Vagina (tissue), 2 donors: Measurements from ENCODE around the gene EBF3. TPM values are rescaled to one million over a fixed set of nuclear protein-coding genes. Genes with fewer than 3 reads are reported as not detected.

Source experiments
- DNase-seq, 2 donors: peaks; one replicate each; pipeline ENCODE4 v3.0.0-alpha.2; 2017; ENCODE audit errors: extremely low spot score in 2 of 2
- H3K27ac ChIP-seq: fragments of 200-600 bp; sonication (generic); one replicate; pipeline ENCODE4 v1.5.1; 2019
- H3K27me3 ChIP-seq: fragments of 200-600 bp; sonication (generic); one replicate; pipeline ENCODE4 v1.5.1; 2019
- H3K36me3 ChIP-seq, 2 donors: fragments of 200-600 bp; sonication (generic); one replicate each; pipeline ENCODE4 v1.5.1; 2017 to 2019
- H3K4me1 ChIP-seq: fragments of 200-600 bp; sonication (generic); one replicate; pipeline ENCODE4 v1.5.1; 2019
- H3K4me3 ChIP-seq, 2 donors: fragments of 200-600 bp; sonication (generic); 1 replicate in 1 of 2; 2 replicates in 1 of 2; pipeline ENCODE4 v1.5.1; 2016 to 2019
- H3K9me3 ChIP-seq: fragments of 200-600 bp; sonication (generic); one replicate; pipeline ENCODE4 v1.5.1; 2019
- POLR2A ChIP-seq, 2 donors: fragments of 450-650 bp; IDR thresholded peaks; one replicate each; pipeline ENCODE4 v1.6.1; 2017; ENCODE audit warnings: antibody characterized with exemption in 2 of 2, mild to moderate bottlenecking in 2 of 2, moderate library complexity in 2 of 2
- POLR2AphosphoS5 ChIP-seq, 2 donors: sonication (generic); formaldehyde crosslinking; IDR thresholded peaks; one replicate each; pipeline ENCODE4 v1.9.0; 2017; ENCODE audit warnings: antibody characterized with exemption in 2 of 2, mild to moderate bottlenecking in 2 of 2, low read depth in 1 of 2; ENCODE audit not compliant: insufficient read depth in 1 of 2
- intact Hi-C: fragments of 100-400 bp; cut with DNase I; formaldehyde crosslinking; loops from one replicate; pipeline ENCODE4 v1.15.1; 2023
- total RNA-seq: library from RNA; depleted of rRNA; stranded (reverse); fragments of >200 nt; gene quantifications from one replicate; pipeline ENCODE4 v1.2.3, GENCODE V29; 2016
- TF ChIP-seq, protein P1 (sequence below), 3 experiments: fragments of 450-650 bp in 2 of 3; fragments of 200-600 bp in 1 of 3; sonication (generic) in 1 of 3; IDR thresholded peaks; one replicate each; pipeline ENCODE4 v1.5.1; 2017 to 2019; ENCODE audit warnings: antibody characterized with exemption in 3 of 3, mild to moderate bottlenecking in 2 of 3, moderate library complexity in 2 of 3

The EBF3 gene
- total RNA-seq, 1 donor from 2014 or later, result 10.6 TPM

DNA sequence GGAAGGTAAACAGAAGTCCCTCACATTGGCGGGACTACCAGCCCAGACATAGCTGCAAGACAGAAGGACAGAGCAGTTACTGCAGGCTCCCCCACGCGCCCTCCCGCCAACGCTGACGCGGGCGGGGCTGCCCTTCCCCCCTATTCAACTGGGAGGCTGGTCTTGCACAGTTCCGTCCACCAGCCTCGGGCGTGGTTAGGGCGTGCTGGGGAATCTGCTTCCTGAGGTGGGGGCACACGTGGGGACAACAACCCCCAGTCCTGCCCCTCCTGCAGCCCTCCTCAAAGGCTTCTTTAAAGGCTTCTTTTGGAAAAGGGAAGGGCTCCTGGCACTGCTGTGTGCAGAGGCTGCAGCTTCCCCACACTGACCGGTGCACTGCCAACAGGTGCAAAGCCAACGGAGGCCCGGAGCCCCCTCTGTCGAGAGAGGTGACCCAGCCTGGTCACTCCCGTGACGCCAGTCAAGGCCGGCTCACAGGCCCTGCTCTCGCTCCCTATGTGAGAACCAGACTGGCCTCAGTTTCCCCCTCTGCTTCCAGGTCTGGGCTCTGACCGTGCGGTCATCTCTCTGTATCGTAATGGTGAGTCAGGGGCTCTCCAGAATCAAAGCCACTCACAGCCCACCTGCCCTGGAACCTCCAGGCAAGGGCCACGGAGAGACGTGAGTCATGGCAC, 126.0 kb downstream of the EBF3 start:
- no peak overlapping the region for H3K4me3 ChIP-seq
- peak in 1 of 2 donors; percentile 62 for DNase-seq
- H3K9me3 ChIP-seq, result no peaks in the 10 kb centered on the region
- no peaks in the 10 kb centered on the region for H3K36me3 ChIP-seq
- H3K4me1 ChIP-seq, result no peaks in the 10 kb centered on the region
- H3K27me3 ChIP-seq, result no peaks in the 10 kb centered on the region
- TF ChIP-seq POLR2A (IDR thresholded peaks at IDR 0.05), result no peak
- no peak for TF ChIP-seq POLR2AphosphoS5 (IDR thresholded peaks at IDR 0.05; ENCODE audit: insufficient read depth in 1 of 2, low read depth in 1 of 2)
- TF ChIP-seq, protein P1, sequence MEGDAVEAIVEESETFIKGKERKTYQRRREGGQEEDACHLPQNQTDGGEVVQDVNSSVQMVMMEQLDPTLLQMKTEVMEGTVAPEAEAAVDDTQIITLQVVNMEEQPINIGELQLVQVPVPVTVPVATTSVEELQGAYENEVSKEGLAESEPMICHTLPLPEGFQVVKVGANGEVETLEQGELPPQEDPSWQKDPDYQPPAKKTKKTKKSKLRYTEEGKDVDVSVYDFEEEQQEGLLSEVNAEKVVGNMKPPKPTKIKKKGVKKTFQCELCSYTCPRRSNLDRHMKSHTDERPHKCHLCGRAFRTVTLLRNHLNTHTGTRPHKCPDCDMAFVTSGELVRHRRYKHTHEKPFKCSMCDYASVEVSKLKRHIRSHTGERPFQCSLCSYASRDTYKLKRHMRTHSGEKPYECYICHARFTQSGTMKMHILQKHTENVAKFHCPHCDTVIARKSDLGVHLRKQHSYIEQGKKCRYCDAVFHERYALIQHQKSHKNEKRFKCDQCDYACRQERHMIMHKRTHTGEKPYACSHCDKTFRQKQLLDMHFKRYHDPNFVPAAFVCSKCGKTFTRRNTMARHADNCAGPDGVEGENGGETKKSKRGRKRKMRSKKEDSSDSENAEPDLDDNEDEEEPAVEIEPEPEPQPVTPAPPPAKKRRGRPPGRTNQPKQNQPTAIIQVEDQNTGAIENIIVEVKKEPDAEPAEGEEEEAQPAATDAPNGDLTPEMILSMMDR (IDR thresholded peaks at IDR 0.05), result no peak
- intact Hi-C loops, result no loop called here
- H3K27ac ChIP-seq, result no peak overlapping the region

DNA sequence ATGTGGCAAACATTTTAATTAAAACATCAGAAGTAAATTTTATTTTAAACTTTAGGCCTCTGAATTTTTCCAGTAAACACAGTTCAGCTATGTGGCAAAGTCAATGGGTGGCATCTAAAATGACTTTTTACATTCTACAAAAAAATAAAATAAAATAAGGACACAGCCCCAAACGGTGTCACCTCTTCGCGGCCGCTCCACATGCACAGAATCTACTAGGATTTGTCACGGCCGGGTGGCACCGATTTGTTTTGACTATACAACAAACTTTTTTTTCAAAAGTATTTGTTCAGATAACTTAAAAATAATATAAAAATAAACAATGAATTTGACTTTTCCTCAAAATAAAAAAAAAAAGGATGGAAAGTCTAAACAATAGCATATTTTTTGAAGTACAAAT, 127.8 kb downstream of the EBF3 start:
- TF ChIP-seq POLR2AphosphoS5 (IDR thresholded peaks at IDR 0.05; ENCODE audit: insufficient read depth in 1 of 2, low read depth in 1 of 2) (no peak), POLR2A (IDR thresholded peaks at IDR 0.05) (no peak)
- TF ChIP-seq, protein P1 (IDR thresholded peaks at IDR 0.05), result no peak
- Histone ChIP-seq H3K4me1 (no peaks in the 10 kb centered on the region), H3K4me3 (no peak overlapping the region), H3K36me3 (no peaks in the 10 kb centered on the region), H3K27me3 (no peaks in the 10 kb centered on the region), H3K9me3 (no peaks in the 10 kb centered on the region), H3K27ac (no peak overlapping the region)
- intact Hi-C loops, result no loop called here
- DNase-seq, result no peak

DNA sequence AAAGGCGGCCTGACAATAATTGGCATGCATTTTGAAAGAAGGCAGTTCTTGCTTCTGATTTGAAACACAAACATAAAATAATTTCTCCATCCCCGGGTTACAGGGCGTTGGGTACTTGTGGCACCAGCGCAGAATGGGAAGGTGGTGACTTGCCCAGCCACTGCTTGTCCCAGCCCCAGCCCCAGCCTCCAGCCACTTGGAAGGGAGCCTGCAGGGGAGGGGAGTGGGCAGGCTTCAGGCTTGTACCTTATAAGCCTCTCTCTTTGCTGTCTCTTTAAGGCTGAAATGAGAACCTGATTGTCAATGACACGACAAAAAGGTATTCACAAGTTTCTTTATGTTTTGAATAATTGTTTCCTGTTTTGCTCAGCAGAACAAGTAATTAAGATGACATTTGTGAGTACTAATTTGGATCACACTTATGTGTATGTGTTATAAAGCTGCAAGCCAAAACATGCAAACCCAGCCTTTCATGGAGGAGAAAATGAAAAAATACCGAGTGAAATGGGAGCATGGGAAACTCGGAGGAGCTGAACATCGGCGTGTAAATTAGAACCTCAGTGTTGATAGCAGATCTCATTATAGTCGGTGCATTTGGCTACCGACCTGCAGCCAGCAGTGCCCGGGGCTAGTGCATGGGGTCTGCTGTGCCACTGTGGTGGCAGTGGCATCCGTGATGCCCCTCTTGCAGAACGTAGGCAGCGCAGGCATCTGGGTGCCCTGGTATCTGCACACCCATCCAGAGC, 129.9 kb downstream of the EBF3 start:
- H3K36me3 ChIP-seq, result no peaks in the 10 kb centered on the region
- H3K4me3 ChIP-seq, result no peak overlapping the region
- no peak overlapping the region for H3K27ac ChIP-seq
- H3K9me3 ChIP-seq, result no peaks in the 10 kb centered on the region
- no peaks in the 10 kb centered on the region for H3K27me3 ChIP-seq
- intact Hi-C loops, result no loop called here
- DNase-seq, result no peak
- TF ChIP-seq, protein P1 (IDR thresholded peaks at IDR 0.05), result no peak
- TF ChIP-seq POLR2A (IDR thresholded peaks at IDR 0.05), result no peak
- TF ChIP-seq POLR2AphosphoS5 (IDR thresholded peaks at IDR 0.05; ENCODE audit: insufficient read depth in 1 of 2, low read depth in 1 of 2), result no peak
- H3K4me1 ChIP-seq, result no peaks in the 10 kb centered on the region

DNA sequence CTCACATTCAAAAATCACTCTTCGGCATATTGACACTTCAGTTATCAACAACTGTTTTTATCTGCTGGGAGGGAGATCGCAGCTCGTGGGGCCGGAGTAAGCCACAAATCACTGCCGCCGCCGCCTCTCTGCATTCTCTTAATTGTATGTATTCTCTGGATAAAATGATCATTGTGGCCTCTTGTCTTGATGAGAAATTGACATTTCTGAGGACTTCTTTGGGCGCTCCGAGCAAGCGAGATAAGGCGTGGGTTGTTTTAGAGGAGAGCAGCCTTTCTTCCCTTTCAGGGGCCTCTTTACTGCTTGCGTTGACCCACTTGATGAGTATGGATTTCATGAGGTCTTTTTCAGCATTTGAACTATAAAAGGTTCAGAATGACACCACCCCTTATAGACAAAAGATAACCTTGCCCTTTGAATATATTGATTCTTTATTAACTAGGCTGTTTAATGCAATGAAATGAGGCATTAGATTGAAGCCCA, 130.6 kb downstream of the EBF3 start:
- Histone ChIP-seq H3K4me1 (no peaks in the 10 kb centered on the region), H3K36me3 (no peaks in the 10 kb centered on the region), H3K9me3 (no peaks in the 10 kb centered on the region), H3K4me3 (no peak overlapping the region), H3K27me3 (no peaks in the 10 kb centered on the region), H3K27ac (no peak overlapping the region)
- intact Hi-C loops, result no loop called here
- peak in 1 of 2 donors; percentile 47 for DNase-seq
- TF ChIP-seq, protein P1 (IDR thresholded peaks at IDR 0.05), result no peak
- TF ChIP-seq POLR2A (IDR thresholded peaks at IDR 0.05), result no peak
